Sigmoid colon (tissue), 4 donors: ENCODE measurements around the gene KRT78.

Experiments used
- POLR2AphosphoS5 ChIP-seq, 4 donors: sonication (generic); formaldehyde crosslinking; IDR thresholded peaks; one replicate each; pipeline ENCODE4 v1.6.1; 2017; ENCODE audit warnings: antibody characterized with exemption in 4 of 4
- TF ChIP-seq, protein P1 (sequence below), 4 experiments: fragments of 450-650 bp in 3 of 4; fragments of 200-600 bp in 1 of 4; IDR thresholded peaks; one replicate each; pipeline ENCODE4 v1.5.1; 2016 to 2019; ENCODE audit warnings: antibody characterized with exemption in 4 of 4, mild to moderate bottlenecking in 3 of 4, moderate library complexity in 2 of 4

GRCh38 chr12:52892974-52893373, 44.2 kb upstream of the KRT78 start:
- TF ChIP-seq POLR2AphosphoS5 (IDR thresholded peaks at IDR 0.05): no peak
- TF ChIP-seq, protein P1, sequence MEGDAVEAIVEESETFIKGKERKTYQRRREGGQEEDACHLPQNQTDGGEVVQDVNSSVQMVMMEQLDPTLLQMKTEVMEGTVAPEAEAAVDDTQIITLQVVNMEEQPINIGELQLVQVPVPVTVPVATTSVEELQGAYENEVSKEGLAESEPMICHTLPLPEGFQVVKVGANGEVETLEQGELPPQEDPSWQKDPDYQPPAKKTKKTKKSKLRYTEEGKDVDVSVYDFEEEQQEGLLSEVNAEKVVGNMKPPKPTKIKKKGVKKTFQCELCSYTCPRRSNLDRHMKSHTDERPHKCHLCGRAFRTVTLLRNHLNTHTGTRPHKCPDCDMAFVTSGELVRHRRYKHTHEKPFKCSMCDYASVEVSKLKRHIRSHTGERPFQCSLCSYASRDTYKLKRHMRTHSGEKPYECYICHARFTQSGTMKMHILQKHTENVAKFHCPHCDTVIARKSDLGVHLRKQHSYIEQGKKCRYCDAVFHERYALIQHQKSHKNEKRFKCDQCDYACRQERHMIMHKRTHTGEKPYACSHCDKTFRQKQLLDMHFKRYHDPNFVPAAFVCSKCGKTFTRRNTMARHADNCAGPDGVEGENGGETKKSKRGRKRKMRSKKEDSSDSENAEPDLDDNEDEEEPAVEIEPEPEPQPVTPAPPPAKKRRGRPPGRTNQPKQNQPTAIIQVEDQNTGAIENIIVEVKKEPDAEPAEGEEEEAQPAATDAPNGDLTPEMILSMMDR (IDR thresholded peaks at IDR 0.05): no peak
